IMR-90 (cell line): ENCODE measurements around the gene ZNF385B. TPM values are rescaled to one million over a fixed set of nuclear protein-coding genes. Genes with fewer than 3 reads are reported as not detected.

ENCODE experiments used
- ATAC-seq: fragments of 200-7000 bp; cut with Tn5 transposase; 2 replicates; pipeline ENCODE4 v1.9.1; 2020; ENCODE audit warnings: low read depth, mild to moderate bottlenecking, moderate library complexity
- BruUV-seq: library from RNA; stranded (reverse); fragments of 400-500 nt; replicated peaks from 2 replicates; lab custom pipeline; 2021; lab: Mats Ljungman, UMichigan
- CTCF ChIA-PET: fragments of 300-600 bp; formaldehyde crosslinking; extraction: SDS; loops from one replicate; lab custom pipeline; 2021; ENCODE audit warnings: antibody characterized with exemption; lab: Yijun Ruan, JAX
- POLR2A ChIA-PET: fragments of 300-600 bp; sonication (Branson Sonifier 250); formaldehyde crosslinking; loops from one replicate; lab custom pipeline; 2022; ENCODE audit warnings: antibody characterized with exemption; ENCODE audit not compliant: unreplicated experiment; lab: Charles Lee
- DNase-seq: peaks from one replicate; pipeline ENCODE4 v3.0.0; 2013
- H2AFZ ChIP-seq: replicated peaks from 2 replicates; pipeline ENCODE3; 2013; ENCODE audit warnings: low read length, mild to moderate bottlenecking; ENCODE audit not compliant: poor library complexity
- H2AK5ac ChIP-seq: 2 replicates; pipeline ENCODE4 v1.6.1; 2013; ENCODE audit warnings: low read depth, low read length, inconsistent platforms
- H2AK9ac ChIP-seq: replicated peaks from 2 replicates; pipeline ENCODE3; 2013; ENCODE audit warnings: mild to moderate bottlenecking, low read depth, low read length, moderate library complexity; ENCODE audit not compliant: poor library complexity
- H2BK120ac ChIP-seq: 2 replicates; pipeline ENCODE4 v1.6.1; 2013; ENCODE audit warnings: low read depth, low read length, inconsistent platforms
- H2BK15ac ChIP-seq: 3 replicates; pipeline ENCODE4 v1.6.1; 2013; ENCODE audit warnings: low read depth, low read length, inconsistent platforms
- H2BK20ac ChIP-seq: 2 replicates; pipeline ENCODE4 v1.6.1; 2013; ENCODE audit warnings: low read depth, mild to moderate bottlenecking, inconsistent platforms, low read length, moderate library complexity
- H2BK5ac ChIP-seq: 2 replicates; pipeline ENCODE4 v1.6.1; 2013; ENCODE audit warnings: mild to moderate bottlenecking, low read depth, low read length, inconsistent platforms; ENCODE audit not compliant: poor library complexity, severe bottlenecking
- H3K14ac ChIP-seq: replicated peaks from 2 replicates; pipeline ENCODE4 v1.6.1; 2013; ENCODE audit warnings: low read depth, low read length, inconsistent platforms
- H3K18ac ChIP-seq: 2 replicates; pipeline ENCODE4 v1.6.1; 2013; ENCODE audit warnings: low read depth, low read length, control low read depth
- H3K23ac ChIP-seq: 2 replicates; pipeline ENCODE4 v1.6.1; 2013; ENCODE audit warnings: low read depth, low read length, inconsistent platforms
- H3K27ac ChIP-seq: 2 replicates; pipeline ENCODE4 v1.5.1; 2013; ENCODE audit warnings: mild to moderate bottlenecking, control low read depth, low read length; ENCODE audit not compliant: insufficient read depth
- H3K27me3 ChIP-seq: 2 replicates; pipeline ENCODE4 v1.6.1; 2013; ENCODE audit warnings: low read length; ENCODE audit not compliant: control insufficient read depth, insufficient read depth
- H3K36me3 ChIP-seq: 2 replicates; pipeline ENCODE4 v1.6.1; 2013; ENCODE audit warnings: low read length, mixed read lengths; ENCODE audit not compliant: control insufficient read depth, insufficient read depth
- H3K4ac ChIP-seq: 2 replicates; pipeline ENCODE4 v1.6.1; 2013; ENCODE audit warnings: low read depth, low read length, inconsistent platforms
- H3K4me1 ChIP-seq: 2 replicates; pipeline ENCODE4 v1.6.1; 2013; ENCODE audit warnings: low read length, mixed read lengths; ENCODE audit not compliant: control insufficient read depth, insufficient read depth
- H3K4me2 ChIP-seq: 2 replicates; pipeline ENCODE4 v1.6.1; 2013; ENCODE audit warnings: low read depth, mild to moderate bottlenecking, control low read depth, low read length, moderate library complexity
- H3K4me3 ChIP-seq: 2 replicates; pipeline ENCODE4 v1.5.1; 2013; ENCODE audit warnings: low read depth, mild to moderate bottlenecking, control low read depth, low read length, moderate library complexity; ENCODE audit not compliant: insufficient read depth
- H3K56ac ChIP-seq: 2 replicates; pipeline ENCODE4 v1.6.1; 2013; ENCODE audit warnings: low read length, inconsistent platforms; ENCODE audit not compliant: insufficient read depth; ENCODE audit errors: extremely low read depth
- H3K79me1 ChIP-seq, 2 experiments: 2 replicates each; pipeline ENCODE4 v1.6.1; 2013; ENCODE audit warnings: low read length in 2 of 2, inconsistent platforms in 1 of 2, low read depth in 1 of 2
- H3K9ac ChIP-seq: 2 replicates; pipeline ENCODE4 v1.6.1; 2013; ENCODE audit warnings: low read depth, low read length, control low read depth
- H3K9me1 ChIP-seq: 2 replicates; pipeline ENCODE4 v1.6.1; 2013; ENCODE audit warnings: low read length, inconsistent platforms; ENCODE audit not compliant: insufficient read depth
- H3K9me3 ChIP-seq: 2 replicates; pipeline ENCODE4 v1.6.1; 2013; ENCODE audit warnings: low read length; ENCODE audit not compliant: control insufficient read depth, insufficient read depth
- H4K20me1 ChIP-seq: 2 replicates; pipeline ENCODE4 v1.6.1; 2013; ENCODE audit warnings: low read length, inconsistent platforms; ENCODE audit not compliant: insufficient read depth
- H4K5ac ChIP-seq: 2 replicates; pipeline ENCODE4 v1.6.1; 2013; ENCODE audit warnings: mild to moderate bottlenecking, low read depth, low read length, control low read depth
- H4K8ac ChIP-seq, 2 experiments: 2 replicates each; pipeline ENCODE4 v1.6.1; 2013; ENCODE audit warnings: low read depth in 2 of 2, low read length in 2 of 2, control low read depth in 1 of 2, inconsistent platforms in 1 of 2
- H4K91ac ChIP-seq: 2 replicates; pipeline ENCODE4 v1.6.1; 2013; ENCODE audit warnings: low read depth, low read length, inconsistent platforms; ENCODE audit not compliant: insufficient read depth
- ELK1 ChIP-seq: fragments of 150-350 bp; IDR thresholded peaks from 2 replicates; pipeline ENCODE4 v1.6.1; 2016; ENCODE audit warnings: low read depth, mild to moderate bottlenecking, low read length, moderate library complexity, borderline replicate concordance
- FOS ChIP-seq: fragments of 150-350 bp; IDR thresholded peaks from 2 replicates; pipeline ENCODE4 v1.6.1; 2016; ENCODE audit warnings: low read depth, low read length
- MXI1 ChIP-seq: IDR thresholded peaks from 2 replicates; pipeline ENCODE4 v1.6.1; 2012; ENCODE audit warnings: low read depth, mild to moderate bottlenecking, low read length, moderate library complexity, borderline replicate concordance
- POLR2A ChIP-seq: IDR thresholded peaks from 2 replicates; pipeline ENCODE4 v1.6.1; 2012; ENCODE audit warnings: mild to moderate bottlenecking, low read depth, low read length
- SMC3 ChIP-seq: fragments of 150-350 bp; IDR thresholded peaks from 2 replicates; pipeline ENCODE4 v1.6.1; 2016; ENCODE audit warnings: low read depth, mild to moderate bottlenecking, antibody characterized with exemption, low read length, moderate library complexity
- WGBS, 2 experiments: methylation state at CpG; one replicate each; pipeline versions ENCODE4 v1.1.5 to v1.1.7; 2013; ENCODE audit warnings: missing lambda C conversion rate in 2 of 2; ENCODE audit not compliant: insufficient read length in 1 of 2; ENCODE audit errors: extremely low coverage in 2 of 2; 5-methylcytosine and 5-hydroxymethylcytosine counted together
- dilution Hi-C: fragments of 300-500 bp; cut with HindIII; formaldehyde crosslinking; loops from one replicate; pipeline ENCODE4 v1.14.3; 2018; ENCODE audit warnings: low sequenced_read_pairs; ENCODE audit not compliant: unreplicated experiment
- in situ Hi-C: fragments of 300-500 bp; cut with MboI; formaldehyde crosslinking; loops from 3 replicates; pipeline ENCODE4 v1.14.3; 2019; ENCODE audit warnings: low sequenced_read_pairs, inconsistent platforms, mixed read lengths
- intact Hi-C: fragments of 100-400 bp; cut with micrococcal nuclease; formaldehyde crosslinking; loops from 2 replicates; pipeline ENCODE4 v1.10.0; 2022
- polyA plus RNA-seq, 3 experiments: library from polyadenylated mRNA; depleted of rRNA; stranded (reverse); fragments of >200 nt; gene quantifications; 2 replicates each; pipeline ENCODE4 v1.2.3, GENCODE V29; 2012; ENCODE audit warnings: low replicate concordance in 1 of 3
- total RNA-seq: library from RNA; depleted of rRNA; stranded (reverse); fragments of >200 nt; gene quantifications from 2 replicates; pipeline ENCODE4 v1.2.3, GENCODE V29; 2012
- TF ChIP-seq, protein P1 (sequence below): conservative IDR thresholded peaks from 2 replicates; pipeline ENCODE4 v1.5.1; 2012; ENCODE audit warnings: mild to moderate bottlenecking, low read depth, low read length, improper control_type of control experiment

Gene ZNF385B
- total and polyA plus RNA-seq, 2 of the 4 experiments (the other 2 are of a cell fraction): not detected

DNA sequence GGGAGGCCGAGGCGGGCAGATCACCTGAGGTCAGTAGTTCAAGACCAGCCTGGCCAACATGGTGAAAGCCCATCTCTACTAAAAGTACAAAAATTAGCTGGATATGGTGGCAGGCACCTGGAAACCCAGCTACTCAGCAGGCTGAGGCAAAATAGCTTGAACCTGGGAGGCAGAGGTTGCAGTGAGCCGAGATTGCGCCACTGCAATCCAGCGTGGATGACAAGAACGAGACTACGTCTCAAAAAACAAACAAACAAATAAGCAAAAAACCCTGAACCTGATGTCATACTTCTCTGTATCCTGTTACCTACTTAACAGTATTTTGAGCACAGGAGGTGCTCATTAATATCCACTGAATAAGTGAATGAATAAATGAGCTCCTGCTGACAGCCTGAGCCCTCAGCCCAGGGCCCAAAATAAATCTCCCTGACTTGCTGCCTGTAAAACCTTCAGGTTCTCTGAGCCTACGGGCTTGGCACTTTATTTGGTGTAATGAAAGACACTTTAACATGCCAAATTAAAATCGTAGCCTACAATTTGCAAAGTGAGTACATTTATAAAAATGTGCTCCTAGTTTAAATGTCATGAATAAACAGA lies 215.1 kb downstream of the ZNF385B start:
- Histone ChIP-seq H3K9me1 (no peaks in the 10 kb centered on the region), H3K4me2 (no peak overlapping the region), H3K56ac (no peak overlapping the region), H3K4me3 (no peak overlapping the region), H4K5ac (no peak overlapping the region), H2AK9ac (no peak overlapping the region), H3K4ac (no peak overlapping the region), H2BK120ac (no peak overlapping the region), H4K20me1 (no peaks in the 10 kb centered on the region), H3K23ac (no peak overlapping the region), H2AFZ (no peak overlapping the region), H2BK20ac (no peak overlapping the region), H3K14ac (no peak overlapping the region), H3K79me1 (no peaks in the 10 kb centered on the region), H2BK15ac (no peak overlapping the region), H3K18ac (no peak overlapping the region), H2AK5ac (no peak overlapping the region), H3K27me3 (no peaks in the 10 kb centered on the region), H3K4me1 (no peaks in the 10 kb centered on the region), H2BK5ac (no peak overlapping the region), H3K9me3 (no peaks in the 10 kb centered on the region), H3K27ac (no peak overlapping the region), H3K9ac (no peak overlapping the region), H3K36me3 (no peaks in the 10 kb centered on the region), H4K91ac (no peak overlapping the region), H4K8ac (no peak overlapping the region)
- POLR2A ChIA-PET: no interaction called here
- CTCF ChIA-PET: interaction anchor here (0.8 kb wide), 1 partner anchor 10 kb away, joined by 3 read pairs; no protein-coding TSS in a partner anchor
- ATAC-seq (no peak), DNase-seq (no peak)
- intact Hi-C loops (no loop called here), dilution Hi-C loops (no loop called here), in situ Hi-C loops (no loop called here)
- no TSS peak for BruUV-seq
- WGBS, 2 experiments: no CpG with 5 or more reads among the region's 9 CpGs
- TF ChIP-seq ELK1: no peak
- TF ChIP-seq, protein P1, sequence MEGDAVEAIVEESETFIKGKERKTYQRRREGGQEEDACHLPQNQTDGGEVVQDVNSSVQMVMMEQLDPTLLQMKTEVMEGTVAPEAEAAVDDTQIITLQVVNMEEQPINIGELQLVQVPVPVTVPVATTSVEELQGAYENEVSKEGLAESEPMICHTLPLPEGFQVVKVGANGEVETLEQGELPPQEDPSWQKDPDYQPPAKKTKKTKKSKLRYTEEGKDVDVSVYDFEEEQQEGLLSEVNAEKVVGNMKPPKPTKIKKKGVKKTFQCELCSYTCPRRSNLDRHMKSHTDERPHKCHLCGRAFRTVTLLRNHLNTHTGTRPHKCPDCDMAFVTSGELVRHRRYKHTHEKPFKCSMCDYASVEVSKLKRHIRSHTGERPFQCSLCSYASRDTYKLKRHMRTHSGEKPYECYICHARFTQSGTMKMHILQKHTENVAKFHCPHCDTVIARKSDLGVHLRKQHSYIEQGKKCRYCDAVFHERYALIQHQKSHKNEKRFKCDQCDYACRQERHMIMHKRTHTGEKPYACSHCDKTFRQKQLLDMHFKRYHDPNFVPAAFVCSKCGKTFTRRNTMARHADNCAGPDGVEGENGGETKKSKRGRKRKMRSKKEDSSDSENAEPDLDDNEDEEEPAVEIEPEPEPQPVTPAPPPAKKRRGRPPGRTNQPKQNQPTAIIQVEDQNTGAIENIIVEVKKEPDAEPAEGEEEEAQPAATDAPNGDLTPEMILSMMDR: no peak
- TF ChIP-seq SMC3: no peak
- TF ChIP-seq MXI1: no peak
- no peak for TF ChIP-seq POLR2A
- no peak for TF ChIP-seq FOS
